Endothelial cell of umbilical vein (primary cell): ENCODE data around the gene EML3. TPM values are rescaled to one million over a fixed set of nuclear protein-coding genes. Genes with fewer than 3 reads are reported as not detected.

ENCODE experiments used
- BruUV-seq: library from RNA; stranded (reverse); fragments of 400-500 nt; replicated peaks from 2 replicates; lab custom pipeline; 2021; lab: Mats Ljungman, UMichigan
- CTCF ChIA-PET: fragments of 300-600, 350-600 bp; sonication (Branson Sonifier 250); formaldehyde crosslinking; loops from one replicate; lab custom pipeline; 2021; ENCODE audit warnings: antibody characterized with exemption, inconsistent platforms; lab: Charles Lee
- POLR2A ChIA-PET: fragments of 300-600, 350-600 bp; sonication (Branson Sonifier 250); formaldehyde crosslinking; loops from one replicate; lab custom pipeline; 2021; ENCODE audit warnings: antibody characterized with exemption, inconsistent platforms; lab: Charles Lee
- DNase-seq: peaks from one replicate; pipeline ENCODE4 v3.0.0-alpha.2; 2011; ENCODE audit warnings: low read depth, low spot score
- FAIRE-seq: peaks from 2 replicates; lab custom pipeline; 2011; peaks lifted over from hg19 to GRCh38; lab: Jason Lieb, UNC
- H2AFZ ChIP-seq: 2 replicates; pipeline ENCODE4 v1.6.0; 2012; ENCODE audit warnings: low read depth, low read length, control low read depth, inconsistent platforms
- H3K27ac ChIP-seq: 2 replicates; pipeline ENCODE4 v1.5.1; 2011; ENCODE audit warnings: low read depth, mild to moderate bottlenecking, control low read depth, low read length, moderate library complexity; ENCODE audit not compliant: insufficient read depth
- H3K27me3 ChIP-seq, 2 experiments: 2 replicates each; pipeline versions ENCODE4 v1.6.0 to v1.6.1; 2011; ENCODE audit warnings: low read length in 2 of 2, mixed read lengths in 1 of 2; ENCODE audit not compliant: control insufficient read depth in 2 of 2, insufficient read depth in 2 of 2
- H3K36me3 ChIP-seq, 2 experiments: 2 replicates in 1 of 2; 3 replicates in 1 of 2; pipeline ENCODE4 v1.5.1; 2011; ENCODE audit warnings: low read length in 2 of 2, mild to moderate bottlenecking in 1 of 2, moderate library complexity in 1 of 2; ENCODE audit not compliant: control insufficient read depth in 2 of 2, insufficient read depth in 2 of 2; ENCODE audit errors: extremely low read depth in 1 of 2
- H3K4me1 ChIP-seq: 3 replicates; pipeline ENCODE4 v1.5.1; 2011; ENCODE audit warnings: mild to moderate bottlenecking, low read length; ENCODE audit not compliant: control insufficient read depth, insufficient read depth; ENCODE audit errors: extremely low read depth
- H3K4me2 ChIP-seq: 2 replicates; pipeline ENCODE4 v1.6.1; 2011; ENCODE audit warnings: low read length, control low read depth, mixed read lengths; ENCODE audit not compliant: insufficient read depth
- H3K4me3 ChIP-seq, 3 experiments: fragments of 200-600 bp in 1 of 3; sonication (generic), shearing (Covaris generic) in 1 of 3; replicated peaks in 1 of 3; 2 replicates each; pipeline ENCODE4 v1.5.1; 2011 to 2016; ENCODE audit warnings: control low read depth in 3 of 3, low read length in 3 of 3, mild to moderate bottlenecking in 2 of 3, inconsistent platforms in 1 of 3, low read depth in 1 of 3, moderate library complexity in 1 of 3; ENCODE audit not compliant: insufficient read depth in 1 of 3
- H3K79me2 ChIP-seq: 2 replicates; pipeline ENCODE4 v1.6.0; 2012; ENCODE audit warnings: low read length, inconsistent platforms; ENCODE audit not compliant: control insufficient read depth, insufficient read depth
- H3K9ac ChIP-seq: replicated peaks from 2 replicates; pipeline ENCODE3; 2011; ENCODE audit warnings: low read length, control low read depth; ENCODE audit not compliant: insufficient read depth; ENCODE audit errors: extremely low read depth
- H3K9me1 ChIP-seq: replicated peaks from 3 replicates; pipeline ENCODE4 v1.6.0; 2011; ENCODE audit warnings: mild to moderate bottlenecking, low read length; ENCODE audit not compliant: control insufficient read depth, insufficient read depth; ENCODE audit errors: extremely low read depth
- H3K9me3 ChIP-seq: replicated peaks from 2 replicates; pipeline ENCODE4 v1.5.1; 2012; ENCODE audit warnings: low read length, inconsistent platforms; ENCODE audit not compliant: control insufficient read depth, insufficient read depth
- H4K20me1 ChIP-seq: replicated peaks from 2 replicates; pipeline ENCODE3; 2011; ENCODE audit warnings: mild to moderate bottlenecking, low read length; ENCODE audit not compliant: control insufficient read depth, insufficient read depth; ENCODE audit errors: extremely low read depth
- EZH2 ChIP-seq: IDR thresholded peaks from 2 replicates; pipeline ENCODE4 v1.6.1; 2012; ENCODE audit warnings: borderline replicate concordance, low read depth, mild to moderate bottlenecking, moderate library complexity, low read length, inconsistent platforms; ENCODE audit not compliant: severe bottlenecking
- FOS ChIP-seq: IDR thresholded peaks from 2 replicates; pipeline ENCODE4 v1.6.1; 2011; ENCODE audit warnings: mild to moderate bottlenecking, low read length, moderate library complexity, borderline replicate concordance; ENCODE audit not compliant: insufficient read depth
- GATA2 ChIP-seq: IDR thresholded peaks from 2 replicates; pipeline ENCODE4 v1.7.0; 2011; ENCODE audit warnings: low read depth, mild to moderate bottlenecking, moderate library complexity, mixed read lengths, low read length; ENCODE audit not compliant: insufficient read length, insufficient read depth
- JUN ChIP-seq: IDR thresholded peaks from 2 replicates; pipeline ENCODE4 v1.6.1; 2011; ENCODE audit warnings: borderline replicate concordance, low read depth; ENCODE audit not compliant: insufficient read length, insufficient read depth
- MYC ChIP-seq: IDR thresholded peaks from one replicate; pipeline ENCODE4 v1.6.1; 2011; ENCODE audit warnings: mild to moderate bottlenecking, low read depth, low read length
- POLR2A ChIP-seq: IDR thresholded peaks from 2 replicates; pipeline ENCODE4 v1.6.1; 2012; ENCODE audit warnings: low read depth, mild to moderate bottlenecking, control low read depth, low read length
- POLR2AphosphoS5 ChIP-seq: IDR thresholded peaks from 2 replicates; pipeline ENCODE4 v1.6.1; 2012; ENCODE audit warnings: low read depth, mild to moderate bottlenecking, control low read depth, low read length, moderate library complexity; ENCODE audit not compliant: insufficient read depth
- dilution Hi-C: fragments of 300-500 bp; cut with MboI; formaldehyde crosslinking; loops from one replicate; pipeline ENCODE4 v1.15.0; 2019; ENCODE audit warnings: low sequenced_read_pairs; ENCODE audit not compliant: extremely low pct_ligation_motif_present
- intact Hi-C: fragments of 100-400 bp; cut with micrococcal nuclease; formaldehyde crosslinking; loops from one replicate; pipeline ENCODE4 v1.10.0; 2022
- polyA plus RNA-seq, 4 experiments: library from polyadenylated mRNA; depleted of rRNA in 3 of 4; stranded (reverse) in 3 of 4; unstranded in 1 of 4; fragments of >200 nt; gene quantifications; 2 replicates each; pipeline versions ENCODE4 v1.2.1 to v1.2.3, GENCODE V29; 2011 to 2012; ENCODE audit warnings: missing spikeins in 1 of 4
- total RNA-seq: library from RNA; stranded (reverse); gene quantifications from 2 replicates; pipeline ENCODE4 v1.2.3, GENCODE V29; 2021
- TF ChIP-seq, protein P1 (sequence below), 2 donors: IDR thresholded peaks; 1 replicate in 1 of 2; 2 replicates in 1 of 2; pipeline ENCODE4 v1.5.1; 2011; ENCODE audit warnings: low read length in 2 of 2, mild to moderate bottlenecking in 2 of 2, moderate library complexity in 2 of 2, control low read depth in 1 of 2, inconsistent platforms in 1 of 2, low read depth in 1 of 2; ENCODE audit not compliant: insufficient read depth in 1 of 2; ENCODE audit errors: extremely low read depth in 1 of 2
- TF ChIP-seq, protein P2 (sequence below): IDR thresholded peaks from 2 replicates; pipeline ENCODE4 v1.6.1; 2011; ENCODE audit not compliant: insufficient read depth, insufficient read length

The EML3 gene
- total and polyA plus RNA-seq, 2 donors (not counting 3 experiments of a cell fraction or from before 2014, with no cell fraction given) = 75.7 to 101 TPM

DNA sequence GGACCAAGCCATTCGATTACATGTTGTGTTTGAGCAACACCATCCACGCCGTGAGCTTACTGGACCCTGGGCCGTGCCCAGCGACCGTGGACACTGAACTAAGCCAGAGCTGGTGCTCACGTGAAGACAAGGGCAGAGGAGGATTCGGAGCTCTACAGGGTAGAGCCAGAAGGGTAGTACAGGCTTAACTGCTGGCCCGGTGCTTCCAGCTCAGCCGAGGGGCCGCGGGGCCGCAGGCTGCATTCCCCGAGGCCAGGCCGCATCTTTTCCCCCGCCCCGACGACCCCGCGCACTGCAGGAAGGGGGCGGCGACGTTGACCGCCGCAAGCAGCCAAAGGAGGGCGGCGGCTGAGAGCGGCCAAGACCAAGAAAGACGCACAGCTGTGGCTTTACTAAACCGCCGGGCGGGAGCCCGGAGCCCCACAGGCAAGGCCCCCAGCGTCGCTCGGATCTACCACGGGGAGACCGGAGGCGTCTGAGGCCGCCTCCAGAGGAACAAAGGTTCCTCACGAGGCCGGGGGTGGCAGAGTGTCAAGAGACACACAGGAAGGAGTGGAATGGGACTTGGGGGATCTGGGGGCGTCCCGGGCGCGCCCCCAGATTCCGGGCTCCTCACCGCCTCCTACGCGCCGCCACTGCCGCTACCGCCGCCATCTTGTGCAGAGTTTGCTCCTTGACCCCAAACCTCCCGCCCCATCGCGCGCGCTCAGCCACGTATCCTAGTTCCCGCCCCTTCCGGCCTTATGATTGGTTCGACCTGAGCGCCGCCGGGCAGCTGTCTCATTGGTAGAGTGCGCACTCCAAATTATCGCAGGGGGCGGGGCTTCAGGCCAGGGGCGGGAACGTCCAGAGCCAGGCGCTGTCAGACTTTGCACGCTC is 33.6 kb upstream of the EML3 start, which contains the start of gene GANAB:
Gene GANAB, minus strand, starts transcription at position 668 of the 879 bp plus-strand sequence. Its CDS starts 14 bp downstream, at position 654.
- intact Hi-C loops (loop anchor here (1.0 kb wide), 4 partner anchors 24 to 81 kb away; partner anchors contain the start of genes EEF1G and HNRNPUL2), dilution Hi-C loops (no loop called here)
- Histone ChIP-seq H3K4me1 (peaks cover 11% of the 10 kb centered on the region), H3K27ac (peak within 1 kb of the TSS; percentile 80), H3K4me2 (peak within 1 kb of the TSS; percentile 53), H3K27me3 (no peaks in the 10 kb centered on the region), H3K9ac (peak within 1 kb of the TSS; percentile 92), H3K36me3 (peaks cover 15 to 25% of the 10 kb centered on the region in 2 experiments), H4K20me1 (no peaks in the 10 kb centered on the region), H3K79me2 (peaks cover 41% of the 10 kb centered on the region), H3K9me3 (no peaks in the 10 kb centered on the region), H3K9me1 (no peaks in the 10 kb centered on the region), H2AFZ (peak within 1 kb of the TSS; percentile 32), H3K4me3 (peak within 1 kb of the TSS; percentile 62 to 87 (median 65))
- ChIA-PET CTCF (interaction anchor here (0.8 to 1.5 kb wide), 5 partner anchors 35 to 48 kb away, joined by 3 to 4 read pairs (median 3); partner anchors contain the start of gene MTA2), POLR2A (interaction anchor here (0.5 to 2.7 kb wide), 11 partner anchors 19 to 195 kb away, joined by 3 to 41 read pairs (median 4); partner anchors contain the start of genes B3GAT3, C11orf98, CSKMT and EEF1G)
- BruUV-seq = TSS peak; percentile 79
- DNase-seq = peak; percentile 97
- TF ChIP-seq FOS (no peak), POLR2AphosphoS5 (peak; percentile 99), POLR2A (peak; percentile 97)
- FAIRE-seq = peak; percentile 99

DNA sequence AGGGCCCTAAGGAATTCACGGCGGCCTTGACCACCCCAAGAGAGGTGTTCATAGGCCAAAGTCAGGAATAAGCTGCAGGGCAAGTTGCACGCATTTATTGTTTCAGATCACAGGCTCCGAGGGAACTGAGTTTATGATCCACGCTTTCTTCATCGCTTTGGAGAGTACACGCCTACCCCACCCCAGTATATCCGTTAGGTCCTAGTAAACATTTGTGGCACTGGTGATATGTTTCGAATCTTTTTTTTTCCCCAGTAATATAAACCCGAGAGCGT is 33.0 kb upstream of the EML3 start:
- H3K9me3 ChIP-seq = no peaks in the 10 kb centered on the region
- H3K36me3 ChIP-seq = peaks cover 15 to 25% of the 10 kb centered on the region in 2 experiments
- intact Hi-C loops = no loop called here
- dilution Hi-C loops = no loop called here
- H3K27me3 ChIP-seq = no peaks in the 10 kb centered on the region
- peaks cover 40% of the 10 kb centered on the region for H3K79me2 ChIP-seq
- no peak overlapping the region for H2AFZ ChIP-seq
- H3K4me1 ChIP-seq = peaks cover 11% of the 10 kb centered on the region
- POLR2A ChIA-PET = interaction anchor here (0.7 to 2.7 kb wide), 6 partner anchors 19 to 1764 kb away, joined by 3 to 41 read pairs (median 4); partner anchors contain the start of genes B3GAT3, C11orf98, CSKMT and EEF1G
- H3K4me2 ChIP-seq = peak overlapping the region; percentile 53
- H4K20me1 ChIP-seq = no peaks in the 10 kb centered on the region
- peak overlapping the region; percentile 80 for H3K27ac ChIP-seq
- TF ChIP-seq FOS (no peak), JUN (no peak), GATA2 (no peak), EZH2 (no peak), MYC (no peak), POLR2AphosphoS5 (no peak)
- TF ChIP-seq, protein P1, sequence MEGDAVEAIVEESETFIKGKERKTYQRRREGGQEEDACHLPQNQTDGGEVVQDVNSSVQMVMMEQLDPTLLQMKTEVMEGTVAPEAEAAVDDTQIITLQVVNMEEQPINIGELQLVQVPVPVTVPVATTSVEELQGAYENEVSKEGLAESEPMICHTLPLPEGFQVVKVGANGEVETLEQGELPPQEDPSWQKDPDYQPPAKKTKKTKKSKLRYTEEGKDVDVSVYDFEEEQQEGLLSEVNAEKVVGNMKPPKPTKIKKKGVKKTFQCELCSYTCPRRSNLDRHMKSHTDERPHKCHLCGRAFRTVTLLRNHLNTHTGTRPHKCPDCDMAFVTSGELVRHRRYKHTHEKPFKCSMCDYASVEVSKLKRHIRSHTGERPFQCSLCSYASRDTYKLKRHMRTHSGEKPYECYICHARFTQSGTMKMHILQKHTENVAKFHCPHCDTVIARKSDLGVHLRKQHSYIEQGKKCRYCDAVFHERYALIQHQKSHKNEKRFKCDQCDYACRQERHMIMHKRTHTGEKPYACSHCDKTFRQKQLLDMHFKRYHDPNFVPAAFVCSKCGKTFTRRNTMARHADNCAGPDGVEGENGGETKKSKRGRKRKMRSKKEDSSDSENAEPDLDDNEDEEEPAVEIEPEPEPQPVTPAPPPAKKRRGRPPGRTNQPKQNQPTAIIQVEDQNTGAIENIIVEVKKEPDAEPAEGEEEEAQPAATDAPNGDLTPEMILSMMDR (IDR thresholded peaks at IDR 0.05; ENCODE audit: extremely low read depth in 1 of 2, insufficient read depth in 1 of 2, low read depth in 1 of 2, low read length in 2 of 2) = no peak
- TF ChIP-seq, protein P2, sequence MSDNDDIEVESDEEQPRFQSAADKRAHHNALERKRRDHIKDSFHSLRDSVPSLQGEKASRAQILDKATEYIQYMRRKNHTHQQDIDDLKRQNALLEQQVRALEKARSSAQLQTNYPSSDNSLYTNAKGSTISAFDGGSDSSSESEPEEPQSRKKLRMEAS = no peak
- peak overlapping the region; percentile 92 for H3K9ac ChIP-seq
- CTCF ChIA-PET = interaction anchor here (1.0 to 1.5 kb wide), 3 partner anchors 34 to 49 kb away, joined by 3 to 4 read pairs (median 4); no protein-coding TSS in a partner anchor
- H3K4me3 ChIP-seq = peak overlapping the region; percentile 62 to 87 (median 65)
- no peaks in the 10 kb centered on the region for H3K9me1 ChIP-seq
- DNase-seq = no peak
- peak; percentile 73 for FAIRE-seq
- BruUV-seq = no TSS peak
